B cell (primary cell): ENCODE data around the gene C20orf173. TPM values are rescaled to one million over a fixed set of nuclear protein-coding genes. Genes with fewer than 3 reads are reported as not detected.

ENCODE experiments used
- ATAC-seq: fragments of 200-7000 bp; cut with Tn5 transposase; one replicate; pipeline ENCODE4 v1.10.0; 2021; ENCODE audit warnings: low read depth, mild to moderate bottlenecking, moderate number of reproducible peaks, moderate library complexity
- CTCF ChIA-PET: fragments of 350-600 bp; sonication (Branson Sonifier 250); formaldehyde crosslinking; loops from one replicate; lab custom pipeline; 2021; ENCODE audit warnings: antibody characterized with exemption, inconsistent platforms; lab: Charles Lee
- POLR2A ChIA-PET: fragments of 350-600 bp; sonication (Branson Sonifier 250); formaldehyde crosslinking; loops from one replicate; lab custom pipeline; 2021; ENCODE audit warnings: antibody characterized with exemption; lab: Charles Lee
- DNase-seq: peaks from one replicate; pipeline ENCODE4 v3.0.0; 2013
- H2AFZ ChIP-seq: 2 replicates; pipeline ENCODE4 v1.6.1; 2012; ENCODE audit warnings: mild to moderate bottlenecking, low read depth, low read length; ENCODE audit not compliant: insufficient read depth, poor library complexity, severe bottlenecking
- H3K27ac ChIP-seq, 2 donors: 1 replicate in 1 of 2; 2 replicates in 1 of 2; pipeline ENCODE4 v1.5.1; 2012 to 2013; ENCODE audit warnings: low read length in 2 of 2, mild to moderate bottlenecking in 2 of 2, moderate library complexity in 1 of 2
- H3K27me3 ChIP-seq, 4 experiments: fragments of 200-600 bp in 1 of 4; sonication (generic) in 1 of 4; replicated peaks in 1 of 4; 1 replicate in 2 of 4; 2 replicates in 2 of 4; pipeline versions ENCODE4 v1.6.1 to v1.7.0; 2013 to 2016; ENCODE audit warnings: low read length in 3 of 4, mild to moderate bottlenecking in 2 of 4, mixed read lengths in 1 of 4, moderate library complexity in 1 of 4; ENCODE audit not compliant: insufficient read depth in 4 of 4, control insufficient read depth in 3 of 4; ENCODE audit errors: control extremely low read depth in 1 of 4
- H3K36me3 ChIP-seq, 2 experiments: replicated peaks in 1 of 2; 1 replicate in 1 of 2; 2 replicates in 1 of 2; pipeline versions ENCODE4 v1.6.1 to v1.7.1; 2013; ENCODE audit warnings: low read length in 1 of 2; ENCODE audit not compliant: insufficient read depth in 2 of 2, control insufficient read depth in 1 of 2; ENCODE audit errors: control extremely low read depth in 1 of 2, extremely low read depth in 1 of 2
- H3K4me1 ChIP-seq, 2 donors: fragments of 200-600 bp in 1 of 2; sonication (generic) in 1 of 2; 1 replicate in 1 of 2; 2 replicates in 1 of 2; pipeline versions ENCODE4 v1.5.1 to v1.6.1; 2013 to 2017; ENCODE audit warnings: low read length in 2 of 2; ENCODE audit not compliant: control insufficient read depth in 2 of 2, insufficient read depth in 2 of 2
- H3K4me2 ChIP-seq: replicated peaks from 2 replicates; pipeline ENCODE3; 2012; ENCODE audit warnings: mild to moderate bottlenecking, low read depth, low read length; ENCODE audit not compliant: poor library complexity, severe bottlenecking
- H3K4me3 ChIP-seq, 5 experiments: fragments of 200-600 bp in 1 of 5; sonication (generic) in 1 of 5; 1 replicate in 3 of 5; 2 replicates in 2 of 5; pipeline versions ENCODE4 v1.5.1 to v1.7.0; 2011 to 2016; ENCODE audit warnings: low read length in 4 of 5, mild to moderate bottlenecking in 4 of 5, low read depth in 2 of 5, control low read depth in 1 of 5, moderate library complexity in 1 of 5; ENCODE audit not compliant: insufficient read depth in 1 of 5; ENCODE audit errors: control extremely low read depth in 1 of 5, extremely low read depth in 1 of 5
- H3K79me2 ChIP-seq: fragments of 200-600 bp; sonication (generic); one replicate; pipeline ENCODE4 v1.6.0; 2016; ENCODE audit warnings: low read length; ENCODE audit not compliant: control insufficient read depth, insufficient read depth
- H3K9ac ChIP-seq: fragments of 200-600 bp; sonication (generic); 2 replicates; pipeline ENCODE4 v1.6.1; 2017; ENCODE audit warnings: mild to moderate bottlenecking, low read length, moderate library complexity
- H3K9me3 ChIP-seq, 3 donors: one replicate each; pipeline versions ENCODE4 v1.6.1 to v1.7.1; 2013; ENCODE audit warnings: low read length in 2 of 3; ENCODE audit not compliant: control insufficient read depth in 2 of 3, insufficient read depth in 1 of 3; ENCODE audit errors: control extremely low read depth in 1 of 3
- H4K20me1 ChIP-seq: 2 replicates; pipeline ENCODE4 v1.6.0; 2012; ENCODE audit warnings: mild to moderate bottlenecking, low read length; ENCODE audit not compliant: insufficient read depth, control insufficient read depth, poor library complexity, severe bottlenecking
- H3K27ac Mint-ChIP-seq: one replicate; pipeline ENCODE4 v1.8.0; 2021; ENCODE audit warnings: mixed read lengths
- H3K27me3 Mint-ChIP-seq: one replicate; pipeline ENCODE4 v1.8.0; 2021; ENCODE audit warnings: mixed read lengths
- H3K4me1 Mint-ChIP-seq: one replicate; pipeline ENCODE4 v1.8.0; 2021; ENCODE audit warnings: mixed read lengths
- H3K4me3 Mint-ChIP-seq: one replicate; pipeline ENCODE4 v1.8.0; 2021; ENCODE audit warnings: mixed read lengths
- H3K9me3 Mint-ChIP-seq: one replicate; pipeline ENCODE4 v1.8.0; 2022; ENCODE audit warnings: mixed read lengths; ENCODE audit not compliant: insufficient read depth
- CTCF ChIP-seq: fragments of 200-600 bp; IDR thresholded peaks from one replicate; pipeline ENCODE4 v1.8.0; 2022; ENCODE audit warnings: antibody characterized with exemption, mild to moderate bottlenecking
- EZH2 ChIP-seq: IDR thresholded peaks from 2 replicates; pipeline ENCODE4 v1.6.1; 2012; ENCODE audit warnings: borderline replicate concordance, low read depth, mild to moderate bottlenecking, moderate library complexity, low read length; ENCODE audit not compliant: insufficient read depth, poor library complexity, severe bottlenecking
- WGBS: methylation state at CpG from one replicate; pipeline ENCODE4 v1.1.5; 2013; ENCODE audit warnings: missing lambda C conversion rate; ENCODE audit not compliant: insufficient coverage; 5-methylcytosine and 5-hydroxymethylcytosine counted together
- intact Hi-C: fragments of 100-400 bp; cut with micrococcal nuclease; formaldehyde crosslinking; loops from one replicate; pipeline ENCODE4 v1.10.0; 2022
- polyA plus RNA-seq: library from polyadenylated mRNA; depleted of rRNA; stranded (reverse); fragments of >200 nt; gene quantifications from 2 replicates; pipeline ENCODE4 v1.2.3, GENCODE V29; 2012
- total RNA-seq, 2 donors: library from RNA; stranded (reverse); fragments of 120-200 nt in 1 of 2; gene quantifications; 1 replicate in 1 of 2; 2 replicates in 1 of 2; pipeline versions ENCODE4 v1.2.3 to v1.2.4, GENCODE V29; 2013 to 2022

Gene C20orf173
- total and polyA plus RNA-seq, 2 donors (not counting 1 experiment from before 2014, with no cell fraction given): not detected

DNA sequence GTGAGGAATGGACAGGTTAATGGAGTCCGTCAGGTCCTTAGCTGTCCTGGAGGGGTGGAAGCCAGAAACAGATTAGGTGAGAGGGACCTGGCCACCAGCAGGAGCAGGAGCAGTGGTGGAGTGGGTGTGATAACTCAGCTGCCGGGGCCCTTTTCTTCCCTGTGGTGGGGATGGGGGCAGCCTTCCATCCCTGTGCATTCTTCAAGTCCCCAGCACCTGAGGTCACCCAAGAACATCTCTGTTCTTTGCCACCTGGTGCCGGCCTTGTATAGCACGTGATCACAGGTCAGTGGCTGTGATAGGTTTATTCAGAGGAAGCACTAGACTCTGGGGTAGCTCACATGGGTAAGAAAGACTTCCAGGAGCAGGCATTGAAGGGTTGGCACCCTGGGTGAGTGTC, 29.0 kb upstream of the C20orf173 start:
- 96% methylated on average over 3 of the region's 4 CpGs for WGBS
- Histone ChIP-seq H4K20me1 (no peaks in the 10 kb centered on the region), H3K4me1 (no peaks in the 10 kb centered on the region), H3K27me3 (no peaks in the 10 kb centered on the region), H3K79me2 (no peaks in the 10 kb centered on the region), H2AFZ (no peak overlapping the region), H3K27ac (no peak overlapping the region), H3K9ac (no peak overlapping the region), H3K36me3 (peaks cover 0 to 20% of the 10 kb centered on the region in 2 experiments), H3K4me2 (no peak overlapping the region), H3K9me3 (no peaks in the 10 kb centered on the region), H3K4me3 (no peak overlapping the region)
- no peak for TF ChIP-seq EZH2
- no peak for TF ChIP-seq CTCF
- intact Hi-C loops: no loop called here
- Mint-ChIP-seq H3K4me3 (no peak overlapping the region), H3K4me1 (no peaks in the 10 kb centered on the region), H3K9me3 (no peaks in the 10 kb centered on the region), H3K27ac (no peak overlapping the region), H3K27me3 (no peaks in the 10 kb centered on the region)
- DNase-seq (no peak), ATAC-seq (no peak)
- POLR2A ChIA-PET: interaction anchor here (0.5 kb wide), 1 partner anchor 41 kb away, joined by 4 read pairs; no protein-coding TSS in a partner anchor
- CTCF ChIA-PET: no interaction called here

GRCh38 chr20:35556871-35557270, 27.4 kb upstream of the C20orf173 start:
- H3K4me3 ChIP-seq: no peak overlapping the region
- Mint-ChIP-seq H3K27me3 (no peaks in the 10 kb centered on the region), H3K9me3 (no peaks in the 10 kb centered on the region), H3K4me1 (no peaks in the 10 kb centered on the region), H3K27ac (no peak overlapping the region), H3K4me3 (no peak overlapping the region)
- H3K9me3 ChIP-seq: no peaks in the 10 kb centered on the region
- CTCF ChIA-PET: no interaction called here
- no peaks in the 10 kb centered on the region for H4K20me1 ChIP-seq
- no peaks in the 10 kb centered on the region for H3K79me2 ChIP-seq
- intact Hi-C loops: no loop called here
- no CpG with 5 or more reads among the region's 8 CpGs for WGBS
- POLR2A ChIA-PET: no interaction called here
- ATAC-seq (no peak), DNase-seq (no peak)
- no peaks in the 10 kb centered on the region for H3K4me1 ChIP-seq
- no peak overlapping the region for H3K4me2 ChIP-seq
- TF ChIP-seq CTCF: no peak
- TF ChIP-seq EZH2: no peak
- no peak overlapping the region for H3K9ac ChIP-seq
- H3K36me3 ChIP-seq: peaks cover 0 to 27% of the 10 kb centered on the region in 2 experiments
- no peak overlapping the region for H2AFZ ChIP-seq
- H3K27me3 ChIP-seq: no peaks in the 10 kb centered on the region
- no peak overlapping the region for H3K27ac ChIP-seq
